H1 (cell line): ENCODE results near the gene SPOP. TPM values are rescaled to one million over a fixed set of nuclear protein-coding genes. Genes with fewer than 3 reads are reported as not detected.

Experiments used
- ASH2L ChIP-seq: fragments of 200-600, 300-600 bp; sonication (generic); IDR thresholded peaks from one replicate; pipeline ENCODE4 v1.7.1; 2017; ENCODE audit warnings: low read length
- BRCA1 ChIP-seq: IDR thresholded peaks from 2 replicates; pipeline ENCODE4 v1.6.1; 2012; ENCODE audit warnings: low read depth, low read length, improper control_type of control experiment
- CBX5 ChIP-seq: fragments of 300-800, 300-1000 bp; sonication (generic); IDR thresholded peaks from 2 replicates; pipeline ENCODE4 v1.7.1; 2016; ENCODE audit warnings: antibody characterized with exemption, low read length, low read depth
- CEBPB ChIP-seq: IDR thresholded peaks from 2 replicates; pipeline ENCODE4 v1.6.1; 2012; ENCODE audit warnings: low read depth, low read length
- GABPA ChIP-seq: IDR thresholded peaks from 2 replicates; pipeline ENCODE4 v1.6.1; 2011; ENCODE audit warnings: mild to moderate bottlenecking, low read length, moderate library complexity, borderline replicate concordance; ENCODE audit not compliant: insufficient read depth
- HDAC6 ChIP-seq: IDR thresholded peaks from one replicate; pipeline ENCODE4 v1.7.1; 2012; ENCODE audit warnings: low read depth, mild to moderate bottlenecking, inconsistent platforms, low read length, moderate library complexity
- RNF2 ChIP-seq: fragments of 200-900, 300-1000 bp; sonication (generic); IDR thresholded peaks from 2 replicates; pipeline ENCODE4 v1.7.1; 2016; ENCODE audit warnings: borderline replicate concordance, low read depth, mild to moderate bottlenecking, antibody characterized with exemption, low read length; ENCODE audit not compliant: poor library complexity, severe bottlenecking; ENCODE audit errors: missing control alignments
- SIN3A ChIP-seq, 2 experiments: IDR thresholded peaks in 1 of 2; conservative IDR thresholded peaks in 1 of 2; 2 replicates each; pipeline ENCODE4 v1.6.1; 2011 to 2012; ENCODE audit warnings: low read length in 2 of 2, improper control_type of control experiment in 1 of 2, low read depth in 1 of 2, mild to moderate bottlenecking in 1 of 2
- SIRT6 ChIP-seq: IDR thresholded peaks from one replicate; pipeline ENCODE4 v1.7.1; 2012; ENCODE audit warnings: low read length, inconsistent platforms
- YY1 ChIP-seq: IDR thresholded peaks from 2 replicates; pipeline ENCODE4 v1.6.1; 2011; ENCODE audit warnings: low read depth, mild to moderate bottlenecking, low read length
- polyA plus RNA-seq, 7 experiments: library from polyadenylated mRNA; depleted of rRNA in 3 of 7; stranded (reverse) in 5 of 7; unstranded in 2 of 7; fragments of >200 nt in 5 of 7; fragments of 200-250 nt in 2 of 7; gene quantifications; 1 replicate in 5 of 7; 2 replicates in 1 of 7; 4 replicates in 1 of 7; pipeline versions ENCODE4 v1.2.1 to v1.2.3, GENCODE V29; 2011 to 2013; ENCODE audit warnings: missing spikeins in 2 of 7, mixed read lengths in 2 of 7
- total RNA-seq: library from RNA; stranded (reverse); fragmentation: NEBNext Ultra II Directional; extraction: Animal tissue kit (Norgen Biotek cat#: 25700); gene quantifications from 2 replicates; pipeline ENCODE4 v1.2.1, GENCODE V29; 2021

The SPOP gene
- total and polyA plus RNA-seq, 2 of the 8 experiments (the other 6 are each of a cell fraction or from before 2014, with no cell fraction given): 13.3 to 25.6 TPM

DNA sequence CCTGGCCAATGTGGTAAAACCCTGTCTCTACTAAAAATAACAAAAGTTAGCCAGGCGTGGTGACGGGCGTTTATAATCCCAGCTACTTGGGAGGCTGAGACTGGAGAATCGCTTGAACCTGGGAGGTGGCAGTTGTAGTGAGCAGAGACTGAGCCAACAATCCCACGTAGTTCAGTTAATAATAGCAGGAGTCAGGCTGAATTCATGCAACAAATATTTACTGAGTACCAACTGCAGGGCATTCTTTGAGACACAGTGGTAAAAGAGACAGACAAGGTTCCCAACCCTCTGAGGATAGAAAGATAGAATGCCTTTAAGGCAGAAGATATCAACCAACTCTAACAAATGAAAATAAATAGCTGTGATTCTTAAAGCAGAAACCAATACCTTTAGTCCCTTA, 39.1 kb downstream of the SPOP start (continued):
- TF ChIP-seq GABPA (no peak), CBX5 (no peak), SIRT6 (no peak), RNF2 (no peak), SIN3A (conservative IDR thresholded peaks at IDR 0.05 in 1 of 2, IDR thresholded peaks at IDR 0.05 in 1 of 2; ENCODE audit: low read depth in 1 of 2, low read length in 2 of 2) (no peak), HDAC6 (no peak), YY1 (no peak), CEBPB (no peak), BRCA1 (no peak), ASH2L (no peak)
